A673 (cell line): ENCODE data around the gene GATC.

Experiments used
- CTCF ChIP-seq: fragments of 300-800, 200-600 bp; sonication (generic); conservative IDR thresholded peaks from 2 replicates; pipeline ENCODE4 v1.5.1; 2017; ENCODE audit warnings: low read depth, mild to moderate bottlenecking, antibody characterized with exemption, low read length, moderate library complexity, mixed read lengths
- EZH2 ChIP-seq: fragments of 200-600 bp; sonication (generic); IDR thresholded peaks from 2 replicates; pipeline ENCODE4 v1.6.1; 2017; ENCODE audit warnings: borderline replicate concordance, low read depth, mild to moderate bottlenecking, mixed read lengths, antibody characterized with exemption, low read length; ENCODE audit not compliant: poor library complexity, severe bottlenecking

- TF ChIP-seq CTCF (no peak), EZH2 (no peak)
These were observed 34.0 kb downstream of the GATC start for GRCh38 chr12:120480211-120480610.
